Cardiac fibroblast (primary cell): ENCODE measurements around the gene ADAMTS2.

Source experiments
- DNase-seq, 2 donors: peaks; one replicate each; pipeline versions ENCODE4 v3.0.0 to v3.0.0-alpha.2; 2010; ENCODE audit warnings: low read depth in 2 of 2
- H3K4me3 ChIP-seq, 2 donors: replicated peaks in 1 of 2; 1 replicate in 1 of 2; 2 replicates in 1 of 2; pipeline ENCODE4 v1.5.1; 2011; ENCODE audit warnings: low read depth in 2 of 2, low read length in 2 of 2, mild to moderate bottlenecking in 2 of 2, moderate library complexity in 1 of 2
- TF ChIP-seq, protein P1 (sequence below): IDR thresholded peaks from one replicate; pipeline ENCODE4 v1.5.1; 2011; ENCODE audit warnings: low read depth, mild to moderate bottlenecking, low read length, inconsistent platforms

The ADAMTS2 gene

DNA sequence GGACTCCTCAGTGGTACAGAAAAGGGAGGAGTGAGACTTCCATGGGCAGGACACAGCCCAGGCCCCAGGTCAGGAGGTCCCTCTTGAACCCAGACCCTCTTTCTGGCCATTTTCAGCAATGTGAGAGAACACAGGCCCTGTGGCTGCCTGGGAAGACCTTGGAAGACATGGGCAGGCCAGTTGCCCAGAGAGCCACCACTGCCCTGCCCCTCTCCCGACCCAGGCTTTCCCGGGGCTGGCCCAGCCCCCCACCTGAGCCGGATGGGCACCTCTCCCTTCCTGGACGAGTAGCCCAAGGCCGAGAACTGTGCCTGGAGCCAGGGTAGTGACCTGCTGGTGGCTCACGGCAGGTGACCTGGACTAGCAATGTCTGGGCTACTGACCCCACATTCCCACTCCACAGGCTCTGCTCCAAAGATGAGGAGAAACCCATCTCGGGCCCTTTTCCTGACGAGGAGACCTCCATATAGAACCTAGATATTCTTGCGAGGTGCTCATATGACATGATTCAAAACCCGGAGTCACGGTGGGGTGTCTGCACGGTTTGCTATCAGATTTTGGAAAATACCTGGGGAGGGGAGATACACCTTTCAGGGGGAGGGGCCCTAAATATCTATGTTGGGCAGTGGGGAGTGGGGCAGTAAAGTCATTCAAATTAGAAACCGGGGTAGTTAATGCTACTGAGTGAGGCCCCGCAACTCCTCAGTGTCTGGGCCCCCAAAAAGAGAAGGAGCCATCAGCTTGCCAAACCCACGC is 225.7 kb downstream of the ADAMTS2 start:
- DNase-seq, result no peak
- TF ChIP-seq, protein P1, sequence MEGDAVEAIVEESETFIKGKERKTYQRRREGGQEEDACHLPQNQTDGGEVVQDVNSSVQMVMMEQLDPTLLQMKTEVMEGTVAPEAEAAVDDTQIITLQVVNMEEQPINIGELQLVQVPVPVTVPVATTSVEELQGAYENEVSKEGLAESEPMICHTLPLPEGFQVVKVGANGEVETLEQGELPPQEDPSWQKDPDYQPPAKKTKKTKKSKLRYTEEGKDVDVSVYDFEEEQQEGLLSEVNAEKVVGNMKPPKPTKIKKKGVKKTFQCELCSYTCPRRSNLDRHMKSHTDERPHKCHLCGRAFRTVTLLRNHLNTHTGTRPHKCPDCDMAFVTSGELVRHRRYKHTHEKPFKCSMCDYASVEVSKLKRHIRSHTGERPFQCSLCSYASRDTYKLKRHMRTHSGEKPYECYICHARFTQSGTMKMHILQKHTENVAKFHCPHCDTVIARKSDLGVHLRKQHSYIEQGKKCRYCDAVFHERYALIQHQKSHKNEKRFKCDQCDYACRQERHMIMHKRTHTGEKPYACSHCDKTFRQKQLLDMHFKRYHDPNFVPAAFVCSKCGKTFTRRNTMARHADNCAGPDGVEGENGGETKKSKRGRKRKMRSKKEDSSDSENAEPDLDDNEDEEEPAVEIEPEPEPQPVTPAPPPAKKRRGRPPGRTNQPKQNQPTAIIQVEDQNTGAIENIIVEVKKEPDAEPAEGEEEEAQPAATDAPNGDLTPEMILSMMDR, result no peak
- H3K4me3 ChIP-seq, result no peak overlapping the region

DNA sequence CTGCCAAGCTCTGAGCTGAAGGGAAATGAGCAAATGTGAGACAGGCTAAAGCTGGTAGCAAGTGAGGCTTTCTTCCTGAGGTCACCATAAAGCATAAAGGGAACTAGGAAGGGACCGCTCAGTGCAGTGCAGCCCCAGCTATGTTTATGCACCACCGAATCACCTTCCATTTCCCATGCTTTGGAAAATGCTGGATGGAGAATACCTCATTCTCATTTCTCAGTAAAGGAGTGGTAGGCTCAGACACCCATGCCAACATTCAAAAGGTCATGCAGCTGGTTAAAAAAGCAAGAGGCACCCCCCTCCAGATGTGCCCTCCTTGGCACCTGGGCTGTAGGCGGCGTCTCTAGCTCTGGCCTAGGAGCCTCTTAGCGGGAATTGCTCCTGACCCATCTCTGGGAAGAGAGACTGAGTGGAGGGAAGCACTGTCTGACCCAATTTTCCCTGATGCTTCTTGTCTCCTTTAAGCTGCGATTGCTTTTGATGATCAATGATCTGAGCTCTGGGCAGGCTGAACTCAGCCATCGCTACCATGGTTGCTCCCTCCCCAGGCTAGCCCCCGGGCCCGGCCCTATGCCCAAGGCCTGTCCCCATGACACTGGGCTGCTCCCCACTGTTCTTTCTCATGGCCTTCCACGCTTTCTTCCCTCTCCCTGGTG is 226.4 kb downstream of the ADAMTS2 start:
- DNase-seq, result no peak
- TF ChIP-seq, protein P1, result no peak
- H3K4me3 ChIP-seq, result no peak overlapping the region

DNA sequence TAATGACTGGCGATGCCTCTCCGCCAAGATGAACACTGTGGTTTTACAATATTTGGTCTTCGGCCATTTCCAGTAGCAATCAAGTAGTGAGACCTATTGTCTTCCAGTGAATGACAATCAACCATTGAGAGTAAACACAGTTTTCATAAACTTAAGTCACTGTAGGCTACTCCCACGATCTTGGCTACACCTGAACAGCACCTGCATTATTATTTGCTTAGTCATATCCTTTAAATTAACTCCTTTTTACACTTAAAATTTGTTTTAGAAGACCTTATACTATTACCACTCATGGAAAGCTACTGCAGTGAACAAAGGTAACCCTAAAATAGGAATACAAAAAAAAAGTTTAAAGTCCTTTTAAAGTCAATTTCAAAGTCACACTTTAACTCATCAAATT is 226.9 kb downstream of the ADAMTS2 start:
- TF ChIP-seq, protein P1, result no peak
- no peak overlapping the region for H3K4me3 ChIP-seq
- no peak for DNase-seq

DNA sequence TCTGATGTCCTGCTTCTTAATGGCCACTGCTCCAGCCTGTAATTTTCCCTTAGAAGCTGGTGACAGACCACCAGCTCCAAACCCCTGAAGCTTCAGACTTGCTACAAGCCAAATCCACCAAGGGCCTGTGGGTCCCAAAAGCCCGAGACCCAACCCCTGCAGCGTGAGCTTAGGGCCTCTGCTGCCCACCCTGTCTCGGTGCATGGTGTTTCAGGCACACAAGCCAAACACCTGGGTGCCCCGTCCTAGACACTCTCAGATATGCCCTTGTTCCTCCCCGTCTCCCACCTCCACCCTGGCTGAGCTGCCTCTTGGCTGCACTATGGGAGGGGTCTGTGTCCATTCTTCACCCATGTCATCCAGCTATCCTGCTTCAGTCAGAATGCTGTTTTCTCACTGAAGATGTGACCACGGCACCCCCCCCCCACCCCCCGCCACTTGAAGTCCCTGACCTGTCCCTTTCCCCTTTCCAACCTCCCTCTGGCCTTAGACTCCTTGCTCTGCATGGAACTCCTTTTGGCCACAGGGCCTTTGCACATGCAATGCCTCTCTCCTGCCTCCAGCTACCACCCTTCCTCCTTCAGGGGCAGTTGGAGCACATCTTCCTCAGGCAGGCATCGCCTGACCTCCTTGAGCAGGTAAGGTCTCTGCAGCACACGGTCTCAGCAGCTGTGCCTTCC is 229.3 kb downstream of the ADAMTS2 start:
- no peak for DNase-seq
- no peak overlapping the region for H3K4me3 ChIP-seq
- TF ChIP-seq, protein P1, result no peak

DNA sequence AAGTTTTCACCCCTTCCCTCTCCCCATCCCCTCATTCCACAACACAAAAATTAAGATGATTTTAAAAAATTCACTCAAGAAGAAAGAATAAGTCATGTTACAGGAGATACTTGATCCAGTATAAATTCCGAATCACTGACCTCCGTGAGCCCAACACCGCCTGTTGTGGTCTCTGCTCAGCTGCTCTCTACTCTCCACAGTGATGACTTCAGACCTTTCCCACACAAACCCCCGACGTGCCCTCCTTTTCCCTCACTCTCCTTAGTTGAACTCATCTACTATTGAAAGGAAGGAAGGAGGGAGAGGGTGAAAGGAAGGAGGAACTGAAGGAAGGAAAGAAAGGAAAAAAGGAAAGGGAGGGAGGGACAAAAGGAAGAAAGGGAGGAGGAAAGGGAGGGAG is 230.0 kb downstream of the ADAMTS2 start:
- no peak overlapping the region for H3K4me3 ChIP-seq
- TF ChIP-seq, protein P1, result no peak
- DNase-seq, result no peak

DNA sequence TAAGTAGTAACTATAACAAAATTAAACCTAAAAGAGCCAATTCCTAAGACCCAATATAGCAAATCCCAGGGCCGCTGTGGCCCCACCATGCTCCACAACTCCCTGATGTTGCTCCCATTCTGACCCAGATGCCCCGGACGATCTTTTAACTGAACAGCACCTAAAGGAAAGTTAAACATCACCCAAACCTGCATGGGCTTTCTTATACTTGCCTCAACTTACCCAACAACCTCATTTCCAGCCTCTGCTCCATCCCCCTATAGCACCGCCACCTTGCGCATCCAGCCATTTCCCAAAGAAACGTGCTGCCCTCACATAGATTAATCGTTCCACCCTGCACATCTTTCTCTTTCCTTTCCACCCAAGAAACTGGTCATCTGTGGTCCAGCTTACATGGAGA is 230.5 kb downstream of the ADAMTS2 start:
- TF ChIP-seq, protein P1, result no peak
- no peak overlapping the region for H3K4me3 ChIP-seq
- no peak for DNase-seq
